HL-60/S4 (cell line): Measurements from ENCODE around the gene KLHDC4.
"Not testable (repeated sequence)": the region's sequence is repeated elsewhere in the genome, so short reads cannot be mapped to it uniquely, and the experiment has no call there.

Experiments
- in situ Hi-C: fragments of 300-500 bp; cut with MboI; formaldehyde crosslinking; loops from 2 replicates; pipeline ENCODE4 v1.14.3; 2022; ENCODE audit warnings: low sequenced_read_pairs

Gene KLHDC4

DNA sequence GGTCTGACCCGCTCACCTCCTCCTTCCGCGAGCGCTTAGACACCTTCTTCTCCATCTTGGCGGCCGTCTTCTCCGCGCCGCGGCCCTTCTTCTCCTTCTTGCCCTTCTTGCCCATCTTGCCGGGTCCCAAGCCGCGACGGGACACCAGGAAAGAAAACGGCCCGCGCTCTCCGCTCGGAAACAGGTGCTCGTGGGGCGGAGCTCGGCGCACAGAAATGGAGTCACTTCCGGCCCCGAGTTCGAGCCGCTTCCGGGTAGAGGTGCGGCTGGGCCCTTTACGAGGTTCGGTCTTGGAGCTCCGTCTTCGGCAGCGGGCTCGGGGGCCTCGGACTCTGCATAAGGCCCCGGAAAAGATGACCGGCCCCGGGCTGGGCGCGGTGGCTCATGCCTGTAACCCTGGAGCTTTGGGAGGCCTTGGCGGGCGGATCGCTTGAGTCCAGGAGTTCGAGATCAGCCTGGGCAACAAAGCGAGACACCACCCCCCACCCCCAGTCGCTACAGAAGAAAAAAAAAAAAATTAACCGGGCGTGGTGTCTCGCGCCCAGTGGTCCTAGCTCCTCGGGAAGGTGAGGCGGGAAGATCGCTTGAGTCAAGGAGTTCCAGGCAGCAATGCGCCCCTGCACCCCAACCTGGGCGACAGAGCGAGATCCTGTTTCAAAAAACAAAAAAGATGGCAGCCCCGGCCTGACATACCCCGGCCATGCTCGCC is at the start of gene KLHDC4:
TSS of gene KLHDC4 (minus strand) at position 211 of the 709 bp plus-strand sequence. CDS start at position 115, 96 bp downstream.
- in situ Hi-C loops: no loop called here

DNA sequence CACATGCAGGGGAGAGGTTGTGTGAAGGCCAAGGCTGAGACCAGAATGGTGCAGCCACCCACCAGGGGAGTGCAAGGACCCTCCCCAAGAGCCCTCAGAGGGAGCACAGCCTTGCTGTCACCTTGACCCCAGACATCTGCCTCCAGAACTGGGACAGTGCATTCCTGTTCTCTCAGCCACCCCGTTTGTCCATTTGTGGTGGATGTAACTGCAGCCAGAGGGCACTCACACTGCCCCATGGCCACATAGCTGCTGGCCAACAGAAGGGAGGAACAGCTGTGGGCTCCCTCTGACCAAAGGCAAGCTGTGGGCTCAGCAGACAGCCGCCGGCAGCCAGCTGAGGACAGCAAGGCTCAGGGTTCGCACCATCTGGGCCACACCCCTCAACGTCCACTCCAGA is 49.8 kb upstream of the KLHDC4 start:
- in situ Hi-C loops: no loop called here

DNA sequence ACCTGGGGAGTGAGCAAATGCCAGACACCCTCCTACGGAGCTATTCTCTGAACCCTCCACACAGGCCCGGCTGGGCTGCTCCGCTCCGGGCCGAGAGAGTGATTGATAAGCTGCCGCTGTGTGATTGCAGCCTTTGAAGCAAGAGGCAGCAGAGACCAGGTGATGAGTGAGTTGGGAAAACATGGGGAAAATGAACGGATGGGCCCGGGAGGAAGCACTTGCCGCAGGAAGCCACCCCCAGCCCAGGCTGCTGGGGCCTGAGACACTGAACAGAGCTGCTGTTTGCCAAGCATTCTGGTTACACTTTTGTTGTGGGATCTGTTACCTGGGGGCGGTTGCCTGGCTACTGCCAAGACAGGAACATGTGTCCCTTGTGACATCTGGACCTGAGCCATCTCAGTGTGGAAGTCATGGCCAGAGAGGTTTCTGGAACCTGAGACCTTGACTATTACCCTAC is 46.4 kb upstream of the KLHDC4 start:
- in situ Hi-C loops: no loop called here

DNA sequence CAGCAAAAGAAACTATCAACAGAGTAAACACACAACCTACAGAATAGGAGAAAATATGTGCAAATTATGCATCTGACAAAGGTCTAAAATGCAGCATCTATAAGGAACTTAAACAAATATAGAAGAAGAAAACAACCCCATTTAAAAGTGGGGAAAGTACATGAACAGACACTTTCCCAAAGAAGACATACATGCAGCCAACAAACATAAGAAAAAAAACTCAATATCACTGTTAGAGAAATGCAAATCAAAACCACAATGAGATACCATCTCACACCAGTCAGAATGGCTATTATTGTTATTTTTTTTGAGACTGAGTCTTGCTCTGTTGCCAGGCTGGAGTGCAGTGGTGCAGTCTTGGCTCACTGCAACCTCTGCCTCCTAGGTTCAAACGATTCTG is 45.7 kb upstream of the KLHDC4 start:
- in situ Hi-C loops: not testable (repeated sequence)

DNA sequence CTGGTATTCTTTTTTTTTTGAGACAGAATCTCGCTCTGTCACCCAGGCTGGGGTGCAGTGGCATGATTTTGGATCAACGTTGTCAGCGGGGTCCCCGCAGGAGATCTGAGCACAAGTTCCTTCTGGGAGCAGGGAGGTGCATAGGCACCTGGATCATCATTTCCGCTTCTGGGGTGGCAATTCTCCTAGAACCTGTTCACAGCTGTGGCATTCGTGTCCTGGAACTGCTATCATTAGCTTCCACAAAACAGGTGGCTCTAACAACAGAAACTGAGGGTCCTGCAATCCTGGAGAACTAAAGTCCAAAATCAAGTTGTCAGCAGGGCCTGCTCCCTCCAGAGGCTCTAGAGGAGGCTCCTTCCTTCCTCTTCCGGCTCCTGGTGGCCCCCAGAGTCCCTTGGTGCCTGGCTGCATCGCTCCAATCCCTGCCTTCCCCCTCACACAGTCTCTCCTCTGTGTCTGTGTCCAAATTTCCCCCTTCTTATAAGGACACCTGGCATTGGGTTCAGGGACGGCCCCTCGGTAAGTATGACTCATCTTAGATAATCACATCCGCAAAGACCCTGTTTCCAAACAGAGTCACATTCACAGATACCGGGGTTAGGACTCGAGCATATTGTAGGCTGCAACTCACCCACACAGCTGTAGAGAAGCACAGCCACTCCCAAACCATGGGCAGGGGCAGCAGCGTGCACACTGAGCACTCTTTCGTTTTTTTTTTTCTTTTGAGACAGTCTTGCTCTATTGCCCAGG is 43.5 kb upstream of the KLHDC4 start:
- in situ Hi-C loops: no loop called here

DNA sequence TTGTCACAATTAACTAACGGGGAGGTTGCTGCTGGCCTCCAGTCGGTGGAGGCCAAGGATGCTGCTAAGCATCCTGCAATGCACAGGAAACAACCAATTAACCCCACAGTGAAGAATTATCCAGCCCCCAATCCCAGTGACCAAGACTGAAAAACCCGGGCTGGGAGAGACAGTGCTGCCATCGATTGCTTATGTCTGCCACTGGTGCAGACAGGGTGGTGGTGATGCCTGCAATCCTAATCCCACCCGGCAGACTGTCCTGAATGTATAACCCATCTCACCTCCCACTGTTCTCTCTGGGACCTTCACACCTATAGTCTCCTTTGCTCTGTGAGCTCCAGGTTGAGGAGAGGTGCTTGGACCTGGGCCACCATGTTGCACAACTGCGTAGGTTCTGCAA is 42.3 kb upstream of the KLHDC4 start:
- in situ Hi-C loops: no loop called here

DNA sequence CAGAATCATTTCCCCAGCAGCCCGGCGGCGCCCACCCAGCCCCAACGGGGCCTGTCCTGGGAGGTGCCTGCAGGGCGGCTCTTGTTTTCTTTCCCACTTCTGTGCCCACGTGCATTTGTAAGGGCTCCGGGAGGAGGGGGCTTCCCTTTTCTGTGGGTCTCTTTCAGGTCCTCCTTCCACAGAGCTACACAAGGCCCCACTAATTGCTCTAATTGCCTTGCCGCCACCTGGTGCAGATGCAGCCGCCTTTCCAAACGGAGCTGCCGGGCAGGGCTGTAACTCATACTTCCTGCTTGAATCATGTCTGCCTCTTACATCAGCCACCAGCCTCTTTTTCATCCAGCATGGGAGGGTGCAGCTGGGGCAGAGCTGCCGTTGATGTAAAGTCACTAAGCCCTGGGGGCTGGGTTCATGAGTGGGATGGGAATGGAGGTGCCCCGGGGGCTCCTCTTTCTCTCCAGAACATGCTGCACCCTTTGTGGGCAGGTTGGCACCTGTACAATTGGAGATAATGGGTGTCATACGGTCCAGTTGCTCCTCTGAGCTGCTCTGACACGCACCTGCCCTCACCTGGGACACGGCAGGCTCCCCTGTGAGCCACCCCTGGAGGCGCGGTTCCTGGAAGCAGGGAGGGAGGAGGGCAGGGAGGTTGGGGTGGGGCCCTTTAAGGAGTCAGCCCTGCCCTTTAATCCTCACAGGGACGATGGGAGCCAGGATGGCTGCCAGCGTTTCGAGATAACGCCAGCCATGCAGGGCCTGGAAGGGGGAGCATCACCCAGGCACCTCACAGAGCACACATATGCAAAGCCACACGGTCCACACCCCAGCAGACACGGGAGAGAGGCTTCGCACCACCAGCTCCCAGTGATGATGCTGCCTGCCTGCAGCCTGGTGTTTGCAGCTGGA is 41.1 kb upstream of the KLHDC4 start:
- in situ Hi-C loops: no loop called here

DNA sequence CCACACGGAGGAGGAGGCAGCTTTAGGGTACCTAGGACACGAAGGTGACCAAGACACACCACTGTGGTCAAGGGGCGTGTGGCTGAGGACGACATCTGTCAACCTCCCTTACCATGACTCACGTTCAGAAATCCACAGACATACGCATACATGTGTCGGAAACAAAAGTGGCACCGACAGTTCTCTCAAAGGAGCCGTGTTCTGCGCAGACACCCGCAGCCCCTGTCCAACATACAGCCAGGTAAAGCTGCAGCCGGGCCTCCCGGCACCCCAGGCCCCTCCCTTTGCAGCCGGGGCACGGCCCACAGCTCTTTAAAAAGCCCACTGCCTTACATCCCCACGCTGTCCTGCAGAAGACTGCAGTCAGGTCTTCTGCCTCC is 40.5 kb upstream of the KLHDC4 start:
- in situ Hi-C loops: no loop called here

DNA sequence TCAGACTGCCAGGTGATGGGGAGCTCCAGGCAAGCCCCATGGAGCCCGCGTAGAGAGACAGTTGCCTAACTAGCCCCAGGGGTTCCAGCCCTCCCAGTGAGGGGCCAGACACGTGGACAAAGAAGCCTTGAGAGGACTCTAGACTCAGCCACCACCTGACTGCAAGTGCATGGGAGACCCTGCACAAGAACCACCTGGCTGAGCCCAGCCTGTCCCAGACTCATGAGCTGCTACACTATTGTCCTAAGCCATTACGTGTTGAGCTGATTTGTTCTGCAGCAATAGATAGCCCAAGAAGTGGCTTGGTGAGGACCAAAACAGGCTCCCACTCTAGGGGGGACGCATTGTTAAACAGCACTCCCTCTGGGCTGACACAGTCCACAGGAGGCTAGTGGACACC is 37.6 kb upstream of the KLHDC4 start:
- in situ Hi-C loops: no loop called here

DNA sequence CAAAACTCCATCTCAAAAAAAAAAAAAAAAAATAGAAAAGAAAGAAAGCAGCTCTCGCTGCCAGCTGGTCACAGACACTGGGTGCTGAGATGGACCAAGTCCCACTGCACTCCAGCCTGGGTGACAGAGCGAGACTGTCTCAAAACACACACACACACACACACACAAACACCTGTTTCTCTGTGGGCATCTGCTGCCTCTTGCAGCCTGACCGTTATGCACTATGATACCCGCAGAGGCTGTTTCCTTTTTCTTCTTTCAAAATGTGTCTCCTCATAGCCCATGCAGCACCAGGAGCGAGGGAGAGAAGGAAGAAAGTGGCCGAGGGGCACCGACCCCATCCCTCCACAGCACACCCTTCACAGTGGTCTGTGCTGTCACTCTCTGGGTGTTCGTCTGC is 36.9 kb upstream of the KLHDC4 start:
- in situ Hi-C loops: no loop called here

DNA sequence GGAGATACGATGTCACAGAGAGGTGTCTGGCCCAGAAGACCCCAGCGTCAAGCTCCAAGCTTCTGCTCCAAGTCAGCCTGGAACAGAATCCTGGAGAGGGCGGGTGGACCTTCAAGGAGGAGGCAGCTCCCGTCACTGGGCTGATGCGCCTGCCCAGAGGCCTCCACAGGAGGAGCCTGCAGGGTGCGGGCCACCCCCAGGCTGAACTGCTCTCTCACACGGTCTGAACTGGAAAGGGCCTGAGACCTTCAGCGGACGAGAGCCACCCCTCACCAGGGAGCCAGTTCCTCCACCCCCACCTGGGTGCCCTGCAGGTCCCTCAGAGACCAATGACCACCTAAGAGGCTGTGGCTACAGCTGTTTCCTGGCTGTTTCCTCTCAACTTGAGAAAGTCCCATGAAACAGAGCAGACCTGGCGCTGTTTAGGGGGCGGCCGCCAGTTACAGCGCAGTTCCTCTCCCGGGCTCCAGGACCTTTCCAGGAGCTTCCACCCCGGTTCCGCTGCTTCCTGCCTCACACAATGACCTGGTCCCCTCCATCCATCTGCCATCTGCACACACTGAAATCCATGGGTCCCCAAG is 36.0 kb upstream of the KLHDC4 start:
- in situ Hi-C loops: no loop called here

DNA sequence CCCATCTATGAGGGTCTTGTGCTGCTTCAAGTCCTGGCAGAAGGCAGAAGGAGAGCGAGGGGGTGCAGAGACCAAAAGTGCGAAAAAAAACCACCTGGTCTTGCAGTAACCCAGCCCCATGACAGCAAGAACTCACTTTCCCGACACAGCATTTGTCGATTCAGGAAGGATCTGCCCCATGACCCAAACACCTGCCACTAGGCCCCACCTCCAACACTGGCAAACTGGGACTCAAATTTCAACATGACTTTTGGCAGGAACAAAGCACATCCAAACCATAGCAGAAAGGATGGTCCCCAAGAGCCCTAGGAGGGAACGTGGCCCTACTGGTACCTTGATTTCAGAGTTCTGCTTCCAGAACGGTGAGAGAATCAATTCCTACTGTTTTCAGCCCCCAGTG is 34.7 kb upstream of the KLHDC4 start:
- in situ Hi-C loops: no loop called here

DNA sequence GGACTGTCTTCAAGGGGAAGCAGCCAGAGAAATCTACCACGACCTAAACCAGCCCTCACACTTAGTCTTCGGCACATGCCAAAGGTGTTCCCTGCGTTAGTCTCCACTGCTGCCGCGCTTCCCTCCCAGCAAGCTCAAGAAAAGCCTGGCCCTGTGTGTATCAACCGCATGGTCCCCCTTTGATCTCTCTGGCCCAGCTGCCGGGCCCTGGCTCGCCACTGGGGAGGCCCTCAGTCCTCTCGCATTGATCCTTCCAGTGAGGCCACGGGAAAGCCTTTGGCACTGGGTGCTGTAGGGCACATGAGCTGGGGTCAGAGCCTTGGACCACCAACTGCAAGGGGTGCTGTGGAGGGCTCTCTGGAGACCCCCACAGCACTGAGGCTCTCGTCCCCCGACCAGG is 29.6 kb upstream of the KLHDC4 start:
- in situ Hi-C loops: no loop called here

DNA sequence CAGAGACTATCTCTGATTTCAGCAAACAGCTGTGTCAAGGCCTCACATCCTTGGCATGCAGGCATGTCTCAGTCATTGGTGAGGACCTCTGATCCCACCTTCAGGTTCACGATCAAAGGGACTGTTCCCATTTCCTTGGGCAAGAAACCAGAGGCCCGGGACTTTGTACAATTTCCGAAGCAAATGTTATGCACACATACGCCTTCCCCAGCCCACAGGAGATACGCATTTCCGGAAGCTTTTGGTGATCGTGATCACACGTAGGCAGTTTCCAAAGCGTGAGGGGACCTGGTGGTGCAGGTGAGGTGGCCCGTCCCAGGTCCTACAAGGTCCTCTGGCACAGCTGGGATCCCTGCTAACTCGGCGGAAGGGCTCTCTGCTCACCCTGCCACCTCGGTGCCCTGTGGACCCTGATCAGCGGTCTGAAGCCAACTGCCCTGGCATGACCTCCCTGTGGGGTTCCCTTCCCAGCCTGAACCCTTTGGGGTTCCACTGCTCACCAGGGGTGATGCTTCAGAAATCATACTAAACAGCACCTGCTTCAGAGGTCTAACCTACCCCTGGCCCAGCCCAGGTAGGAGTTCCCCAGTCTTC is 28.8 kb upstream of the KLHDC4 start:
- in situ Hi-C loops: no loop called here

DNA sequence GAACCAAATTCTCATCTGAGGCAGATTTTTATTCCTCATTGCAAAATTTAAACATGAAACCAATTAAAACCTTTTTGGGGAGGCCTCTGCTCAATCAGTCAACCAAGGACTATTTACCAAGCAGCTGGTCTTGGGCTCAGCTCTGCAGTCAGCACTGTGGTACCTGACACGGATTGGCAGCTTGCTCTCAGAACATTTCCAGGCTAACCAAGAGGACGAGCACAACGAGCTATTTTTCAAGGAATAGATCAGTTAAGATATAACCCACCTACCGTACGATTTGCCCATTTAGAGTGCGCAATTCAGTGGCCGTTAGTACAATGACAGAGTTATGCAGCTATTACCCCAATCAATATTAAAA is 26.4 kb upstream of the KLHDC4 start:
- in situ Hi-C loops: no loop called here

DNA sequence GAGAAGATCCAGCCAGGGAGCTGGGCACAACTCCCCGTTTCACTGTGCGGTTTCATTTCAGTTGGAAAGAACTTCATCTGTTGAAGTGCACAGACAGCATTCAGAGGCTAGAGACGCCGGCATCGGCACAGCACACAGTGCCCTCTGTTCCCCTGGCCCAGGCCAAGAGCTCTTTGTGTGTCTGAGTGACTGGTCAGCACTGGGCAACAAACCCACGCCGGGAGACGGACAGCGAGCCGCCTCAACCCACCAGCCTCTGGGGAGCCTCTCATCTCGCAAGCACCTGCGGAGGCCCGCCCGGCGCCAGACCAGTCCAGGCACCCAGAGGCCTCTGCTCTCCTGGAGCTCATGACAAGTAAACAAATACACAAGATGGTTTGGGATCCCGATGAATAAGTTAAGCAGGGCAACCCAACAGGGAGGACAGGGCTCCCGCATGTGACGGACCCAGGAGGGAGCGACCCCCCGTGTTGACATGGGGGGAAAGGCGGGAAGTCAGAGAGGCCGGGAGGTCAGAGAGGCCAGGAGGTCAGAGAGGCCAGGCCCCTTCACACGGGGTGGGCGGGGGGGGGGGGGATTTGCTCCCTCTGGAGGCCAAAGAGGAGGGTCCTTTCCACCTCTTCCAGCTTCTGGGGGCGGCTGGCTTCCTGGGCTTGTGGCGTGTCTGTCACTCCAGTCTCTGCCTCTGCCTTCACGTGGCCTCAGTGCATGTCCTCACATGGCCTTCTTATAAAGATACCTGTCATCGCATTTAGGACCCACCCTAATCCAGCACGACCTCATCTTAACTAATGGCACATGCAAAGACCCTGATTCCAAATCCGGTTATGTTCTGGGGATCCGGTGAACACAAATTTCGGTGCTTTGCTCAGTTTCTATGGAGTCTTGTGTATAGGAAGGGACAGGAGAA is 25.8 kb upstream of the KLHDC4 start:
- in situ Hi-C loops: no loop called here

DNA sequence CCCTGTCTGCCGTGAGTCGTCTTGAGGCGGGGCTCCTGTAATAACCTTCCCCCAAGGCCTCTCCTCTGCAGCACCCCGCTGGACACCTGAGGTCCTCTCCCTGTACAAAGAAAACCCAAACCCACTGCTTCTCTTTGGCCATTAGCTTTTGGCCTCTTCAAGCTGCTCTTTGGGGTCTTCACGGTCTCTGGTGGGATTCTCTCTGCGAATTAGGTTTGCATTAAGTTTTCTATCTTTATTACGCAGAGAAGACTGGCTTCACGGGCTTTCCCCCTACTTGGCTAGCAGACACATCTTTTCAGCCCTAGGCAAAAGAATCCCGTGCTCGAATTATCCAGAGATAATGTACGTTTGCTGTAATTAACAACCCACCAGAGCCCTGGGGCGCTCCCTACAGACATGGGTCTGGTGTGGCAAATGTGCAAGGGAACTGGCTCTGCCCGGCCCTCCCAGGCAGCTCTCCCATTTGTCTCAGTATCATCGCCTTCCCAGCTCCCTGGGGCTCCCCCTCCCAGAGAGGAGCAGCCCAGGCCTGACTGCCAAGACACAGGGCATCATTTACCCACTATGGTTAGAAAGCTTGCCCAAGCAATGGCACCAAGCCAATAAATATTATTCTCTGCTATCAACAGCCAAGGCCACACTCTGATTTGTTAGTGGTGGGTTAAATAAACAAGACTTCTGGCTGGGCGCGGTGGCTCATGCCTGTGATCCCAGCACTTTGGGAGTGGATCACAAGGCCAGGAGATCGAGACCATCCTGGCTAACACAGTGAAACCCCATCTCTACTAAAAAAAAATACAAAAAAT is 24.7 kb upstream of the KLHDC4 start:
- in situ Hi-C loops: no loop called here

DNA sequence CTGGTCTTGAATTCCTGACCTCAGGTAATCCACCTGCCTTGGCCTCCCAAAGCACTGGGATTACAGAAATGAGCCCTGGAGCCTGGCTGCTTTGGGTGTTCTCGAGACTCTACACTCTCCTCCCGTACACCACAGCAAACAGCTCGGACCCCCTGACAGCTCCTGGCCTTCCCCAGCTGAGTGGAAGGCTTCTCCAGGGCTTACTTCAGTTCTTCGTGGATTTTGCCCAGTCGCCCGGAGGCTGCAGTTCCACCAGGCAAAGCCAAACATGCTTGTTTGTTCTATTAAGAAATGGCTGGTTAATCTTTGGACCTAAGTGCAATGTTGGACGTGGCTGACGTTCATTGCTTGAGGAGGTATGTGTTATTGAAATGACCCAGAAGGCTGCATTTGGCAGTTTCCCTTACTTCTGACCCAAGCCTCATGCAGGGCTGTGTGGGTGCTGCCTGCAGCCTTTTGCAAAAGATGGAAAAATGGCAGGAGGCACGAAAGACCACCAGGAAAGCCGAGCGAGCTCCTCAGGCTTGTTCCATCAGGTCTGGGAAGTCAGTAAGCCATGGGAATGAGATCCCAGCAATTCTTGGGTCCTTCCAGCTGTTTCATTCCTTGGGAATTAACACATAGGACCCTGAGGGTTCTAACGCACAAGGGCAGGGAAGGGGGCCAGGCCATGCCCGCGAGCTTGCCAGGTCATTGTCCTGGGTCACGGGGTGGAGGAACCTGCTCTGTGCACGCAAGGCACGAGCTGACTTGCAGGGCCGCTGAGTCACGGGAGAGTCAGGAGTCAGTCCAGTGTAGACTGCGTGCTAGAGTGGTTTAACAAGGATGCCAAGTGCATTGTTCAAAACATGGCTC is 23.9 kb upstream of the KLHDC4 start:
- in situ Hi-C loops: no loop called here
